GM23338 (cell line): ENCODE measurements around the gene PKNOX2. TPM values are rescaled to one million over a fixed set of nuclear protein-coding genes. Genes with fewer than 3 reads are reported as not detected.

ENCODE experiments used
- ATAC-seq: fragments of 200-7000 bp; cut with Tn5 transposase; 3 replicates; pipeline ENCODE4 v1.9.1; 2020
- DNase-seq: peaks from one replicate; pipeline ENCODE4 v3.0.0-alpha.2; 2015; ENCODE audit warnings: low spot score
- H2AFZ ChIP-seq: fragments of 200-600 bp; sonication (generic); 2 replicates; pipeline ENCODE4 v1.8.0; 2016; ENCODE audit warnings: antibody characterized with exemption, mild to moderate bottlenecking, moderate library complexity
- H3F3A ChIP-seq: fragments of 200-600 bp; sonication (generic); replicated peaks from 2 replicates; pipeline ENCODE4 v1.8.0; 2017; ENCODE audit warnings: antibody characterized with exemption, mixed run types, low read depth
- H3K27ac ChIP-seq: fragments of 200-600 bp; sonication (generic); 2 replicates; pipeline ENCODE4 v1.6.1; 2016; ENCODE audit warnings: low read depth
- H3K27me3 ChIP-seq: fragments of 200-600 bp; sonication (generic); 2 replicates; pipeline ENCODE4 v1.8.0; 2016; ENCODE audit warnings: mild to moderate bottlenecking, mixed run types, moderate library complexity; ENCODE audit not compliant: insufficient read depth
- H3K36me3 ChIP-seq: fragments of 200-600 bp; sonication (generic); 2 replicates; pipeline ENCODE4 v1.8.0; 2016; ENCODE audit warnings: mild to moderate bottlenecking; ENCODE audit not compliant: insufficient read depth
- H3K4me1 ChIP-seq: fragments of 200-600 bp; sonication (generic); 2 replicates; pipeline ENCODE4 v1.8.0; 2016; ENCODE audit warnings: mild to moderate bottlenecking, moderate library complexity; ENCODE audit not compliant: insufficient read depth
- H3K4me2 ChIP-seq: fragments of 200-600 bp; sonication (generic); 2 replicates; pipeline ENCODE4 v1.7.1; 2017; ENCODE audit warnings: mixed run types
- H3K4me3 ChIP-seq: fragments of 200-600 bp; sonication (generic); 2 replicates; pipeline ENCODE4 v1.6.1; 2016; ENCODE audit warnings: mixed run types
- H3K79me2 ChIP-seq: fragments of 200-600 bp; sonication (generic); replicated peaks from 2 replicates; pipeline ENCODE4 v1.8.0; 2017; ENCODE audit warnings: mild to moderate bottlenecking; ENCODE audit not compliant: insufficient read depth
- H3K9me2 ChIP-seq: fragments of 200-600 bp; sonication (generic); 2 replicates; pipeline ENCODE4 v1.8.0; 2017; ENCODE audit not compliant: insufficient read depth
- H4K20me1 ChIP-seq: fragments of 200-600 bp; sonication (generic); replicated peaks from 2 replicates; pipeline ENCODE4 v1.8.0; 2017; ENCODE audit warnings: mild to moderate bottlenecking; ENCODE audit not compliant: insufficient read depth
- H3K27ac Mint-ChIP-seq: 2 replicates; pipeline ENCODE4 v1.8.0; 2020; ENCODE audit warnings: inconsistent platforms, mild to moderate bottlenecking, moderate library complexity, mixed read lengths
- H3K27me3 Mint-ChIP-seq: 3 replicates; pipeline ENCODE4 v1.8.0; 2022; ENCODE audit warnings: low read depth, mild to moderate bottlenecking, moderate library complexity, mixed read lengths, inconsistent platforms; ENCODE audit not compliant: insufficient read depth, poor library complexity
- H3K36me3 Mint-ChIP-seq: 3 replicates; pipeline ENCODE4 v1.8.0; 2021; ENCODE audit warnings: low read depth, mild to moderate bottlenecking, inconsistent platforms, moderate library complexity, mixed read lengths
- H3K4me1 Mint-ChIP-seq: 3 replicates; pipeline ENCODE4 v1.8.0; 2020; ENCODE audit warnings: mild to moderate bottlenecking, inconsistent platforms, mixed read lengths
- H3K4me3 Mint-ChIP-seq: 3 replicates; pipeline ENCODE4 v1.8.0; 2021; ENCODE audit warnings: moderate library complexity, mild to moderate bottlenecking, inconsistent platforms, mixed read lengths
- H3K9me3 Mint-ChIP-seq: 3 replicates; pipeline ENCODE4 v1.8.0; 2020; ENCODE audit warnings: moderate library complexity, mild to moderate bottlenecking, inconsistent platforms, mixed read lengths
- CREB1 ChIP-seq: fragments of 250-450 bp; sonication (Bioruptor Pico); IDR thresholded peaks from 2 replicates; pipeline ENCODE4 v1.5.0; 2020; ENCODE audit warnings: low read depth, mild to moderate bottlenecking, moderate library complexity
- CTCF ChIP-seq, 2 experiments: fragments of 200-600 bp in 1 of 2; sonication (generic) in 1 of 2; conservative IDR thresholded peaks; 2 replicates each; pipeline versions ENCODE4 v1.5.1 to v1.6.1; 2016 to 2017; ENCODE audit warnings: antibody characterized with exemption in 2 of 2, low read depth in 2 of 2, mild to moderate bottlenecking in 2 of 2, moderate library complexity in 1 of 2
- EZH2 ChIP-seq: fragments of 200-600 bp; sonication (generic); IDR thresholded peaks from one replicate; pipeline ENCODE4 v1.8.0; 2017; ENCODE audit warnings: antibody characterized with exemption, mild to moderate bottlenecking, low read depth; ENCODE audit not compliant: unreplicated experiment
- EZH2phosphoT487 ChIP-seq: fragments of 200-600 bp; sonication (generic); IDR thresholded peaks from one replicate; pipeline ENCODE4 v1.8.1; 2018; ENCODE audit warnings: antibody characterized with exemption; ENCODE audit not compliant: unreplicated experiment
- JUNB ChIP-seq: IDR thresholded peaks from one replicate; pipeline ENCODE4 v1.6.1; 2016; ENCODE audit warnings: antibody characterized with exemption; ENCODE audit not compliant: unreplicated experiment
- NANOG ChIP-seq: IDR thresholded peaks from 2 replicates; pipeline ENCODE4 v1.6.1; 2016; ENCODE audit warnings: antibody characterized with exemption, borderline replicate concordance
- POLR2AphosphoS5 ChIP-seq: IDR thresholded peaks from 2 replicates; pipeline ENCODE4 v1.6.1; 2016; ENCODE audit warnings: antibody characterized with exemption, low read depth
- STAT1 ChIP-seq: IDR thresholded peaks from one replicate; pipeline ENCODE4 v1.6.1; 2016; ENCODE audit warnings: antibody characterized with exemption; ENCODE audit not compliant: unreplicated experiment
- ZNF114 ChIP-seq: fragments of 250-450 bp; sonication (Bioruptor Pico); IDR thresholded peaks from 2 replicates; pipeline ENCODE4 v1.5.0; 2020; ENCODE audit warnings: mild to moderate bottlenecking, moderate library complexity
- ZNF331 ChIP-seq: fragments of 250-450 bp; sonication (Bioruptor Pico); IDR thresholded peaks from 2 replicates; pipeline ENCODE4 v1.5.0; 2020; ENCODE audit warnings: low read depth, mild to moderate bottlenecking, moderate library complexity
- polyA plus RNA-seq: library from polyadenylated mRNA; unstranded; fragments of >200 nt; fragmentation: Nextera tagmentation; extraction: Ambion mirVana; gene quantifications from 2 replicates; pipeline ENCODE4 v1.2.1, GENCODE V29; 2016
- total RNA-seq: library from RNA; depleted of rRNA; stranded (reverse); fragments of >200 nt; shearing (Covaris generic); gene quantifications from 2 replicates; pipeline ENCODE4 v1.2.3, GENCODE V29; 2014
- TF ChIP-seq, protein P1 (sequence below): IDR thresholded peaks from one replicate; pipeline ENCODE4 v1.6.1; 2018; ENCODE audit warnings: antibody characterized with exemption; ENCODE audit not compliant: unreplicated experiment
- TF ChIP-seq, protein P2 (sequence below): IDR thresholded peaks from 2 replicates; pipeline ENCODE4 v1.6.1; 2016; ENCODE audit warnings: antibody characterized with exemption

Gene PKNOX2
- total and polyA plus RNA-seq, 2 experiments from 2014 or later, result 0.42 to 0.83 TPM

- TF ChIP-seq CTCF (conservative IDR thresholded peaks at IDR 0.05; ENCODE audit: low read depth in 2 of 2), result no peak
- no peak for TF ChIP-seq NANOG
- TF ChIP-seq JUNB, result no peak
- no peak for TF ChIP-seq EZH2phosphoT487
Measured at GRCh38 chr11:125170001-125170509, 5.5 kb downstream of the PKNOX2 start (continued).

DNA sequence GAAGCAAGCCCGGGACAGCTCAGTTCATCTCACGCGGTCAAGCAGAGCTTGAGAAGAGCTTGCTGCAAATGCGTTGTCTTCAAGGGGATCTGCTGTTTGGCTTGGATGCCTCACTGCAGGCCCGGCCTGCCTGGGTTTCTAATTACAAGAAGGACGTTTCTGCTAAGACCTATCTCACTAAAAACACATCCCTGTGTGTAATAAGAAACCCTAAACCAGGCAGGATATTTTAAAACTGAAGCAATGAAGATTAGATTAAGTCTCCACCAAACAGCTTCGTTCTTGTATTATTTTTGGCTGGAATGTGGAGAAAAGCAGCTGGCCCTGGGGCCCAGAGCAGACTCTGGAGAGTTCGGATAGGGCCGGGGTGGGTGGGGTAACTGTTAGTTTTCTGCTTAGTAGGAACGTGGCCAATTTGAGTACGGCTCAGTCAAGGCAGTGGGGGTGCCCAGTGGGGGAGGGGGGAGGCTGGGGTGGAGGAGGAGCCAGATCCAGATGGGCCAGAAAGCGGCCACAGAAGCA lies 6.0 kb downstream of the PKNOX2 start:
- peak; percentile 13 for ATAC-seq
- H3K4me1 Mint-ChIP-seq, result peaks cover 55% of the 10 kb centered on the region
- H3F3A ChIP-seq, result peaks cover 11% of the 10 kb centered on the region; the same call in 1 of the 2 replicates
- TF ChIP-seq, protein P1, sequence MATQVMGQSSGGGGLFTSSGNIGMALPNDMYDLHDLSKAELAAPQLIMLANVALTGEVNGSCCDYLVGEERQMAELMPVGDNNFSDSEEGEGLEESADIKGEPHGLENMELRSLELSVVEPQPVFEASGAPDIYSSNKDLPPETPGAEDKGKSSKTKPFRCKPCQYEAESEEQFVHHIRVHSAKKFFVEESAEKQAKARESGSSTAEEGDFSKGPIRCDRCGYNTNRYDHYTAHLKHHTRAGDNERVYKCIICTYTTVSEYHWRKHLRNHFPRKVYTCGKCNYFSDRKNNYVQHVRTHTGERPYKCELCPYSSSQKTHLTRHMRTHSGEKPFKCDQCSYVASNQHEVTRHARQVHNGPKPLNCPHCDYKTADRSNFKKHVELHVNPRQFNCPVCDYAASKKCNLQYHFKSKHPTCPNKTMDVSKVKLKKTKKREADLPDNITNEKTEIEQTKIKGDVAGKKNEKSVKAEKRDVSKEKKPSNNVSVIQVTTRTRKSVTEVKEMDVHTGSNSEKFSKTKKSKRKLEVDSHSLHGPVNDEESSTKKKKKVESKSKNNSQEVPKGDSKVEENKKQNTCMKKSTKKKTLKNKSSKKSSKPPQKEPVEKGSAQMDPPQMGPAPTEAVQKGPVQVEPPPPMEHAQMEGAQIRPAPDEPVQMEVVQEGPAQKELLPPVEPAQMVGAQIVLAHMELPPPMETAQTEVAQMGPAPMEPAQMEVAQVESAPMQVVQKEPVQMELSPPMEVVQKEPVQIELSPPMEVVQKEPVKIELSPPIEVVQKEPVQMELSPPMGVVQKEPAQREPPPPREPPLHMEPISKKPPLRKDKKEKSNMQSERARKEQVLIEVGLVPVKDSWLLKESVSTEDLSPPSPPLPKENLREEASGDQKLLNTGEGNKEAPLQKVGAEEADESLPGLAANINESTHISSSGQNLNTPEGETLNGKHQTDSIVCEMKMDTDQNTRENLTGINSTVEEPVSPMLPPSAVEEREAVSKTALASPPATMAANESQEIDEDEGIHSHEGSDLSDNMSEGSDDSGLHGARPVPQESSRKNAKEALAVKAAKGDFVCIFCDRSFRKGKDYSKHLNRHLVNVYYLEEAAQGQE, result no peak
- no peak for TF ChIP-seq EZH2
- no peak for TF ChIP-seq NANOG
- TF ChIP-seq, protein P2, sequence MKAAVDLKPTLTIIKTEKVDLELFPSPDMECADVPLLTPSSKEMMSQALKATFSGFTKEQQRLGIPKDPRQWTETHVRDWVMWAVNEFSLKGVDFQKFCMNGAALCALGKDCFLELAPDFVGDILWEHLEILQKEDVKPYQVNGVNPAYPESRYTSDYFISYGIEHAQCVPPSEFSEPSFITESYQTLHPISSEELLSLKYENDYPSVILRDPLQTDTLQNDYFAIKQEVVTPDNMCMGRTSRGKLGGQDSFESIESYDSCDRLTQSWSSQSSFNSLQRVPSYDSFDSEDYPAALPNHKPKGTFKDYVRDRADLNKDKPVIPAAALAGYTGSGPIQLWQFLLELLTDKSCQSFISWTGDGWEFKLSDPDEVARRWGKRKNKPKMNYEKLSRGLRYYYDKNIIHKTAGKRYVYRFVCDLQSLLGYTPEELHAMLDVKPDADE, result no peak
- TF ChIP-seq EZH2phosphoT487, result no peak
- TF ChIP-seq JUNB, result no peak
- no peak for TF ChIP-seq ZNF331
- no peak for TF ChIP-seq STAT1
- TF ChIP-seq CREB1 (CRISPR knock-in tag), result no peak
- TF ChIP-seq CTCF (conservative IDR thresholded peaks at IDR 0.05; ENCODE audit: low read depth in 2 of 2), result no peak
- no peak for TF ChIP-seq POLR2AphosphoS5
- no peak for TF ChIP-seq ZNF114

More for the DNA sequence above, 6.0 kb downstream of the PKNOX2 start:
- H3K4me2 ChIP-seq, result peak overlapping the region; percentile 97
- H3K79me2 ChIP-seq, result no peaks in the 10 kb centered on the region
- H3K4me1 ChIP-seq, result peaks cover 49% of the 10 kb centered on the region
- H3K27ac Mint-ChIP-seq, result no peak overlapping the region
- no peaks in the 10 kb centered on the region for H3K9me3 Mint-ChIP-seq
- H3K36me3 ChIP-seq, result no peaks in the 10 kb centered on the region
- no peaks in the 10 kb centered on the region for H3K9me2 ChIP-seq
- H3K4me3 ChIP-seq, result peak overlapping the region; percentile 37; the same call in 1 of the 2 replicates
- no peaks in the 10 kb centered on the region for H3K36me3 Mint-ChIP-seq
- H3K27me3 ChIP-seq, result peaks cover 62% of the 10 kb centered on the region
- DNase-seq, result peak; percentile 54
- peak overlapping the region; percentile 92 for H2AFZ ChIP-seq
- H3K27me3 Mint-ChIP-seq, result peaks cover 63% of the 10 kb centered on the region
- H3K4me3 Mint-ChIP-seq, result peak overlapping the region; percentile 31; the same call in 2 of the 3 replicates
- no peaks in the 10 kb centered on the region for H4K20me1 ChIP-seq
- H3K27ac ChIP-seq, result no peak overlapping the region
